Erythroblast (primary cell): Measurements from ENCODE around the gene ANKRD55.
A peak's percentile ranks its signal among the peaks of the same experiment; 100 is the strongest.
"Not testable (repeated sequence)": the region's sequence is repeated elsewhere in the genome, so short reads cannot be mapped to it uniquely, and the experiment has no call there.

ENCODE experiments used
- DNase-seq, 2 experiments: peaks; one replicate each; lab custom pipeline; 2025; lab: John Stamatoyannopoulos, UW
- GATA1 ChIP-seq: IDR thresholded peaks from 2 replicates; pipeline ENCODE4 v1.6.1; 2011; ENCODE audit warnings: low read depth, mild to moderate bottlenecking, control low read depth, low read length, moderate library complexity
- POLR2A ChIP-seq: IDR thresholded peaks from 2 replicates; pipeline ENCODE4 v1.6.1; 2011; ENCODE audit warnings: mild to moderate bottlenecking, low read length

The ANKRD55 gene

GRCh38 chr5:56233230-56233629, at the start of gene ANKRD55:
Gene ANKRD55, minus strand, starts transcription at chr5:56233330. Its CDS starts 417 bp downstream, at chr5:56232913.
- no peak for DNase-seq
- no peak for TF ChIP-seq GATA1
- no peak for TF ChIP-seq POLR2A

DNA sequence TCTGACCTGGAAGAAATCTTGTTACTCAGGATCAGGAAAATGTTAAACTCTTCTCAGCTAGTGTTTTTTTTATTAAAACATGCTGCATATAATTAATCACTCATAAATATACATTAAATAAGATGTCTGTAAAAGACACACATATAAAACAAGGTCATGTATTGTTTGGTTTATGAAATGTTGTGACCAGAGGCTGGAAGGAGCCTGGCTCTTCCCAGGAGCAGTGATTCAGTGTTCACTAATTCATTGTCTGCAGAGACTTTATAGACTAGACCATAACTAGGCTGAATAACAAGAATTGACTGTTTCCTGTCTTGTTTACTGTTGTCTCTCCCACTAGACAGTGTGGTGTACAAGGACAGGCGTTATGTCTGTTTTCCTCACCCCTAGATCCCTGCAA, 49.1 kb upstream of the ANKRD55 start:
- no peak for DNase-seq
- TF ChIP-seq GATA1 (no peak), POLR2A (no peak)

DNA sequence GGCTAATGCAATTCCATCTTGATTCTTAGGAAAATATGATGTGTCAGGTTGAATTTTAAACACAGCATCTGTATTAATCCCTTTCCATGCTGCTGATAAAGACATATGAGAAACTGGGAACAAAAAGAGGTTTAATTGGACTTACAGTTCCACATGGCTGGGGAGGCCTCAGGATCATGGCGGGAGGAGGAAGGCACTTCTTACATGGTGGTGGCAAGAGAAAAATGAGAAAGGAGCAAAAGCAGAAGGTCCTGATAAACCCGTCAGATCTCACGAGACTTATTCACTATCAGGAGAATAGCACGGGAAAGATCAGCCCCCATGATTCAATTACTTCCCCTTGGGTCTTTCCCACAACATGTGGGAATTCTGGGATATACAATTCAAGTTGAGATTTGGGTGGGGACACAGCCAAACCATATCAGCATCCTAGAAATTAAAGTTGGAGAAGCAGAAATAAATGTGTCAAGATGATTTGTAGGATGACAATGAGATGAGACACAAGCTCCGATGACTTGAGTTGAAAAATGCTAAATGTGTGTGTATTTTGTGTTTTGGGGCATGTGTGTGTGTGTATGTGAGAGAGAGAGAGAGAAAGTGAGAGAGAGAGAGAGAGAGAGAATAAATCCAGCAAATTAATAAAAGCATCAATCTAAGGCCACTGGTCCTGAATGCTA, 48.5 kb upstream of the ANKRD55 start:
- DNase-seq = peak in 1 of 2 experiments; percentile 9
- no peak for TF ChIP-seq GATA1
- TF ChIP-seq POLR2A = no peak

DNA sequence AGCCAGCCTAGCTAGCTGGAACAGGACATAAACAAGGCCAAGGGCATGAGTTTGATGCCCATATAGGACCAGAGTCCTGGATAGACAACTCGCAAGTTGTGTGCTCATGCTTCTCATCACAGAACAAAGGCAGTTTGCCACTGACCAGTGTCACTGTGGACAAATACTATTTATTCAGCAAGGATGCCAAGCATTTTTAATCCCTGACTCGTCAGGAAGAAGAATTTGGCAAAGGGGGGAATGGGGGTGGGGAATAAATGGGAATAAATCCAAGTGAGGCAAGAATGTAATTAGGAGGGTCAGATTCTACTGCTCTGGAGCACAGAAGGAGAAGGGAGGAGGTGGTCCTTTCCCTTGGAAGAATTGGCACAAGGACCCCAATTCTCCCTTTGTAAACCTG, 46.8 kb upstream of the ANKRD55 start:
- no peak for TF ChIP-seq GATA1
- TF ChIP-seq POLR2A = no peak
- no peak for DNase-seq

- TF ChIP-seq GATA1 (no peak), POLR2A (no peak)
- no peak for DNase-seq
Observed at GRCh38 chr5:56279291-56279690, 46.2 kb upstream of the ANKRD55 start.

DNA sequence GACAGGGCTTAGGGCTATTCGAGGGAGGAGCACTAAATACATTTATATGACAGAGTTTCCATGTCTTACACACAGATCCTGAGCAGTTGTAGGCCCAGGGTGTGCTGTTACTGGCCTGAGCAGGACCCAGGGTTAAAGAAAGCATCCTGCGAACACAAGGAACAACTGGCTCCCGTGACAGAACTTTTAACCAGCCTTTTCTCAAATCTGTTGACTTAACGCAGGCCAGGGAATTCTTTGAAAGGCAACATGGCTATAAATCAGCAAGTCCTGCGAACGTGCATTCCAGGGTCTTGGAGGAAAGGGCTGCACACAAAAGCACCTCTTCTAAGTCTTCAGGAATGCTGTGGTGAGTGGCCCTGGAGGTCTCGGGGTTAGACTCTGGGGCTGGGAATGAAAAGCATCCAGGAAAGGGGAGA, 45.2 kb upstream of the ANKRD55 start:
- DNase-seq = no peak
- TF ChIP-seq POLR2A (no peak), GATA1 (no peak)

- TF ChIP-seq GATA1 (no peak), POLR2A (no peak)
- DNase-seq = no peak
Observed at GRCh38 chr5:56277573-56277972, 44.4 kb upstream of the ANKRD55 start.

- no peak for DNase-seq
- TF ChIP-seq POLR2A = no peak
- no peak for TF ChIP-seq GATA1
Observed at GRCh38 chr5:56273376-56273955, 40.3 kb upstream of the ANKRD55 start.

- TF ChIP-seq GATA1 = no peak
- TF ChIP-seq POLR2A = no peak
- DNase-seq = no peak
Observed at GRCh38 chr5:56272765-56273164, 39.6 kb upstream of the ANKRD55 start.

GRCh38 chr5:56270568-56271392, 37.6 kb upstream of the ANKRD55 start:
- peak; percentile 79 to 89 for DNase-seq
- TF ChIP-seq POLR2A (no peak), GATA1 (no peak)

GRCh38 chr5:56270058-56270457, 36.9 kb upstream of the ANKRD55 start:
- DNase-seq = peak; percentile 35 to 36
- no peak for TF ChIP-seq POLR2A
- no peak for TF ChIP-seq GATA1

DNA sequence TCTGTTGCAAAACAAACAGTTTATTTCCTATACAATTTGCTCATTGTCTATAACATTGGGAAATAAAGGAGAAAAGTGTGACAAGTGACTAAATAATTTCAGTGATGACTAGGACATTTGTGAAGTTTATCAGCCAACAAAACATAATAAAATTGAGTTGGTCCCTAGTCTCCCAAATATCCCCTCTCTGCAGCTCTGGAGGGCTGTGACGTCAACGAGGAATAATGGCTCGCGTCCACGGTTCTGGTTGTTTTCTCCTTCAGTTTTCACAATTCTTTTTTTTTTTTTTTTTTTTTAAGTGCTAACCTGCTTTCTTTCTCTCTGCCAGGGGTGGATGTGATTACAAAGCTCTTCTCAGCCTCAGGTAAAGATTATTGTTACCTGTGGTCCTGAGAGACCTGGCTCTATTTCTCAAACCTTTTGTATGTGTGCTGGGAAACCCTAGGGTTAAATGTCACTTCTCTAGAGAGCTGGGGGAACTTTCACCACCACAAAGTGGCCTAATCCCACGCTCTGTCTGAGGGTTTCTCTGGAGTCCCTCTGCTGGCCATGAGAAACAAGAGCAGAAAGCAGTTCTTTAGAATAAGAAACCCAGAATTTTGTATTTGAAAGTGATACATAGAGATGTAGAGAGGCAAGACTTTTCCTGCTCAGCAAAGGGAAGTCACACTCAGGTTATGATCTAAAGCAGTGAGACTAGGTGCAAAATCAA, 36.2 kb upstream of the ANKRD55 start:
- peak; percentile 41 to 50 for DNase-seq
- TF ChIP-seq POLR2A (no peak), GATA1 (no peak)

GRCh38 chr5:56268707-56269106, 35.6 kb upstream of the ANKRD55 start:
- DNase-seq = not testable (repeated sequence)

DNA sequence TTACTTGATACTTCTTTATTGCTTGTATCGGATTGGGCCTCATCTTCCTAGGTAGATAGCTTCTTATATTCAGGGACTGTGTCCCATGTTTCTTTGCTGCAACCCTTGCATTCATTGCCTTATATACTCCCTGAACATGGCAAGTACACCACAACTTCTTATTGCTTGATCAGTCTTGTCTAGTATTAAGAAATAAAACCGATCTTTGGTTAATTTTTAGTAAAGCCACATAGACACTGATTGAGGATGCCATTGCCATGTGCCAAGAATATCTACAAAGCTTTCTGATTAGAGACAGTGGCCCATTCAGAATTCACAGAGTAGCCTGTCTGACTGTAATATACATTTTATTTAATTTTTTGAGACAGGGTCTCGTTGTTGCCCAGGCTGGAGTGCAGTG, 34.7 kb upstream of the ANKRD55 start:
- DNase-seq = no peak
- no peak for TF ChIP-seq POLR2A
- TF ChIP-seq GATA1 = no peak

GRCh38 chr5:56264417-56265025, 31.4 kb upstream of the ANKRD55 start:
- DNase-seq = peak; percentile 49 to 67
- TF ChIP-seq GATA1 (no peak), POLR2A (no peak)
